Measurements from ENCODE around the gene ZNF560. TPM values are rescaled to one million over a fixed set of nuclear protein-coding genes. Genes with fewer than 3 reads are reported as not detected.

The ZNF560 gene
- total RNA-seq, 1 experiment from 2014 or later: 2.7 TPM

GRCh38 chr19:9445037-9445436 lies 53.4 kb downstream of the ZNF560 start:
- Histone ChIP-seq H3K27ac (no peak overlapping the region), H3K4me1 (replicated peaks; ENCODE audit: insufficient read depth) (no peaks in the 10 kb centered on the region), H3F3A (ENCODE audit: insufficient read depth, low read depth) (no peaks in the 10 kb centered on the region), H3K4me3 (no peak overlapping the region), H2AFZ (no peak overlapping the region), H3K27me3 (ENCODE audit: insufficient read depth, low read depth) (no peaks in the 10 kb centered on the region), H3K79me2 (ENCODE audit: low read depth) (no peaks in the 10 kb centered on the region), H4K20me1 (ENCODE audit: insufficient read depth) (no peaks in the 10 kb centered on the region), H3K9me3 (ENCODE audit: insufficient read depth, low read depth) (peaks cover 51% of the 10 kb centered on the region), H3K9me2 (ENCODE audit: insufficient read depth) (no peaks in the 10 kb centered on the region), H3K36me3 (ENCODE audit: low read depth) (no peaks in the 10 kb centered on the region), H3K4me2 (no peak overlapping the region)
- BruUV-seq (replicated peaks): no TSS peak
- CTCF ChIA-PET: no interaction called here
- no peak for DNase-seq
- intact Hi-C loops (cut with micrococcal nuclease; ENCODE audit: unreplicated experiment): no loop called here
- TF ChIP-seq EZH2 (IDR thresholded peaks at IDR 0.05; ENCODE audit: low read depth): no peak
- POLR2A ChIA-PET (ENCODE audit: unreplicated experiment): no interaction called here

- H3K4me3 ChIP-seq: peak overlapping the region; percentile 85; the same call in 1 of the 2 replicates
- intact Hi-C loops (cut with micrococcal nuclease; ENCODE audit: unreplicated experiment): no loop called here
- H3K79me2 ChIP-seq (ENCODE audit: low read depth): peaks cover 10% of the 10 kb centered on the region
- H2AFZ ChIP-seq: peak overlapping the region; percentile 99; the same call in 1 of the 2 replicates
- no peaks in the 10 kb centered on the region for H3K27me3 ChIP-seq (ENCODE audit: insufficient read depth, low read depth)
- H3K36me3 ChIP-seq (ENCODE audit: low read depth): peaks cover 14% of the 10 kb centered on the region
- no peaks in the 10 kb centered on the region for H3K9me2 ChIP-seq (ENCODE audit: insufficient read depth)
- H3K4me1 ChIP-seq (replicated peaks; ENCODE audit: insufficient read depth): peaks cover 16% of the 10 kb centered on the region
- BruUV-seq (replicated peaks): no TSS peak
- TF ChIP-seq CTCF (conservative IDR thresholded peaks at IDR 0.05): no peak
- no peak for TF ChIP-seq EZH2 (IDR thresholded peaks at IDR 0.05; ENCODE audit: low read depth)
- no peak for DNase-seq
- ChIA-PET CTCF (no interaction called here), POLR2A (ENCODE audit: unreplicated experiment) (no interaction called here)
- peak overlapping the region; percentile 97 for H3K4me2 ChIP-seq
- H3F3A ChIP-seq (ENCODE audit: insufficient read depth, low read depth): no peaks in the 10 kb centered on the region
- no peaks in the 10 kb centered on the region for H4K20me1 ChIP-seq (ENCODE audit: insufficient read depth)
- H3K9me3 ChIP-seq (ENCODE audit: insufficient read depth, low read depth): peaks cover 11% of the 10 kb centered on the region; the same call in 1 of the 2 replicates
- no peak overlapping the region for H3K27ac ChIP-seq
Measured at GRCh38 chr19:9436358-9436757, 62.1 kb downstream of the ZNF560 start.

GRCh38 chr19:9435279-9436268 lies 62.8 kb downstream of the ZNF560 start, which contains the start of gene ZNF266:
ZNF266 (minus strand) TSS chr19:9435573; CDS start chr19:9420089, 15,484 bp downstream.
- ChIA-PET CTCF (interaction anchor here (0.6 kb wide), 1 partner anchor 12 kb away, joined by 4 read pairs; no protein-coding TSS in a partner anchor), POLR2A (ENCODE audit: unreplicated experiment) (no interaction called here)
- DNase-seq: peak; percentile 84 to 85
- Histone ChIP-seq H3K4me1 (replicated peaks; ENCODE audit: insufficient read depth) (peaks cover 16% of the 10 kb centered on the region), H3K79me2 (ENCODE audit: low read depth) (peaks cover 10% of the 10 kb centered on the region), H3K4me2 (peak within 1 kb of the TSS; percentile 97), H3K36me3 (ENCODE audit: low read depth) (peaks cover 14% of the 10 kb centered on the region), H3K4me3 (peak within 1 kb of the TSS; percentile 85), H3K27me3 (ENCODE audit: insufficient read depth, low read depth) (no peaks in the 10 kb centered on the region), H4K20me1 (ENCODE audit: insufficient read depth) (no peaks in the 10 kb centered on the region), H3K9me2 (ENCODE audit: insufficient read depth) (no peaks in the 10 kb centered on the region), H3F3A (ENCODE audit: insufficient read depth, low read depth) (no peaks in the 10 kb centered on the region), H2AFZ (peak within 1 kb of the TSS; percentile 99), H3K27ac (peak within 1 kb of the TSS; percentile 34; the same call in 1 of the 2 replicates), H3K9me3 (ENCODE audit: insufficient read depth, low read depth) (peaks cover 11% of the 10 kb centered on the region; the same call in 1 of the 2 replicates)
- TSS peak; percentile 76 for BruUV-seq (replicated peaks)
- TF ChIP-seq CTCF (conservative IDR thresholded peaks at IDR 0.05): peak; percentile 69
- no peak for TF ChIP-seq EZH2 (IDR thresholded peaks at IDR 0.05; ENCODE audit: low read depth)
- intact Hi-C loops (cut with micrococcal nuclease; ENCODE audit: unreplicated experiment): no loop called here

Measured in PC-9 (cell line).